CD8-positive, alpha-beta memory T cell (primary cell): ENCODE data around the gene CAMK2N1. TPM values are rescaled to one million over a fixed set of nuclear protein-coding genes. Genes with fewer than 3 reads are reported as not detected.

Experiments used
- CTCF ChIA-PET: fragments of 350-600 bp; sonication (Branson Sonifier 250); formaldehyde crosslinking; loops from one replicate; lab custom pipeline; 2021; ENCODE audit warnings: antibody characterized with exemption; lab: Charles Lee
- POLR2A ChIA-PET: fragments of 350-600 bp; sonication (Branson Sonifier 250); formaldehyde crosslinking; loops from one replicate; lab custom pipeline; 2021; ENCODE audit warnings: antibody characterized with exemption; lab: Charles Lee
- DNase-seq, 5 donors: peaks; one replicate each; pipeline versions ENCODE4 v3.0.0 to v3.0.0-alpha.2; 2020 to 2022; ENCODE audit warnings: mixed read lengths in 1 of 5
- H3K27ac ChIP-seq: one replicate; pipeline ENCODE4 v1.7.0; 2013; ENCODE audit warnings: low read depth, mild to moderate bottlenecking, low read length, moderate library complexity
- H3K27me3 ChIP-seq: 2 replicates; pipeline ENCODE4 v1.7.0; 2013; ENCODE audit warnings: low read length, mild to moderate bottlenecking; ENCODE audit not compliant: insufficient read depth, poor library complexity, severe bottlenecking
- H3K36me3 ChIP-seq: 2 replicates; pipeline ENCODE4 v1.7.0; 2013; ENCODE audit warnings: mild to moderate bottlenecking, low read length, moderate library complexity; ENCODE audit not compliant: insufficient read depth
- H3K4me1 ChIP-seq: 2 replicates; pipeline ENCODE4 v1.7.0; 2013; ENCODE audit warnings: mild to moderate bottlenecking, low read length, moderate library complexity; ENCODE audit not compliant: insufficient read depth
- H3K4me3 ChIP-seq: 2 replicates; pipeline ENCODE4 v1.7.0; 2013; ENCODE audit warnings: mild to moderate bottlenecking, low read length
- H3K9me3 ChIP-seq: 2 replicates; pipeline ENCODE4 v1.7.0; 2013; ENCODE audit warnings: mild to moderate bottlenecking, low read length
- H3K27ac Mint-ChIP-seq, 8 donors: one replicate each; pipeline ENCODE4 v1.8.0; 2020 to 2021; ENCODE audit warnings: mixed read lengths in 8 of 8, mild to moderate bottlenecking in 6 of 8, inconsistent platforms in 3 of 8, moderate library complexity in 3 of 8
- H3K27me3 Mint-ChIP-seq, 2 donors: one replicate each; pipeline ENCODE4 v1.8.0; 2020 to 2021; ENCODE audit warnings: mixed read lengths in 2 of 2, mild to moderate bottlenecking in 1 of 2, moderate library complexity in 1 of 2
- H3K36me3 Mint-ChIP-seq, 3 donors: one replicate each; pipeline ENCODE4 v1.8.0; 2020 to 2021; ENCODE audit warnings: mixed read lengths in 3 of 3, inconsistent platforms in 1 of 3, mild to moderate bottlenecking in 1 of 3
- H3K4me1 Mint-ChIP-seq, 3 donors: one replicate each; pipeline ENCODE4 v1.8.0; 2020 to 2021; ENCODE audit warnings: mixed read lengths in 3 of 3, inconsistent platforms in 1 of 3, mild to moderate bottlenecking in 1 of 3
- H3K4me3 Mint-ChIP-seq, 7 donors: one replicate each; pipeline ENCODE4 v1.8.0; 2020 to 2021; ENCODE audit warnings: mixed read lengths in 7 of 7, mild to moderate bottlenecking in 6 of 7, moderate library complexity in 4 of 7, inconsistent platforms in 2 of 7
- H3K9me3 Mint-ChIP-seq, 5 donors: one replicate each; pipeline ENCODE4 v1.8.0; 2020 to 2022; ENCODE audit warnings: mixed read lengths in 5 of 5, mild to moderate bottlenecking in 3 of 5, moderate library complexity in 2 of 5, inconsistent platforms in 1 of 5
- polyA plus RNA-seq: library from polyadenylated mRNA; unstranded; fragments of 300-500 nt; fragmentation: Illumina TruSeq; gene quantifications from one replicate; pipeline ENCODE4 v1.2.3, GENCODE V29; 2021
- total RNA-seq, 2 experiments: library from RNA; stranded (reverse); gene quantifications; one replicate each; pipeline ENCODE4 v1.2.3, GENCODE V29; 2021

CAMK2N1 gene
- total and polyA plus RNA-seq, 3 experiments from 2014 or later: 1.7 to 2.8 (median 2.8) TPM

DNA sequence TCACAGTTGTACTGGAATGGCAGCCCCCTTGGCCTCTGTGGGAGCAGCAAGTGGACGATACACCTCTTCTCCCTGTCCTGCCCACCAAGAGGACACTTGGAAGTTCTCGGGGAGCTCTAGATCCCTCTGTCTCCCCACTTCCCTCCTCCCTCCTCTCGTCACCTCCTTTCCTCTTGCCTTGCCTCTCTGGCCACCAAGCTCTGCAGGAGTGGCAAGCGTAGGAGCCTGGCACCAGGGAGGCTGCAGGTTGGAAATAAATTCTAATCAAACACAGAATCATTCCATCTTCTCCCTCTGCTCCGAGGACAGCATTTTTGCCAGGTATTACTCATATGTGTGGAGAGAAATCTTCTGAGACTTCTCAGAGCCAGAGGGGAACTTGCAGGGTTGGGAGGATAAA is 20.8 kb downstream of the CAMK2N1 start:
- no peak overlapping the region for H3K27ac Mint-ChIP-seq
- H3K4me3 ChIP-seq: no peak overlapping the region

DNA sequence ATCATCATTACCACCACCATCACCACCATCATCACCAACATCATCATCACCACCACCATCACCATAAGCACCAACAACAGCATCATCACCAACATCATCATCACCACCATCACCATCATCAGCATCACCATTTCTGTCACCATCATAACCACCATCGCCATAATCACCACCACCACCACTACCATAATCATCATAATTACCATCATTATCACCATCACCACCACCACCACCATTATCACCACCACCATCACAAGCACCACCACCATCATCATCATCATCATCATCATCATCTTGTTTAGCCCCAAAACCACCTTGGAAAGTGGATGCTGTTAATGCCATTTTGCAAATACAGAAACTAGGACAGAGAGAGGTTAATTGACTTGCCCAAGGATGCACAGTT is 22.5 kb downstream of the CAMK2N1 start:
- no peak overlapping the region for H3K4me3 Mint-ChIP-seq
- peaks cover 0 to 2% (median 0%) of the 10 kb centered on the region in 5 donors for H3K9me3 Mint-ChIP-seq
- peaks cover 17% of the 10 kb centered on the region for H3K27me3 ChIP-seq
- H3K4me1 ChIP-seq: no peaks in the 10 kb centered on the region
- no peaks in the 10 kb centered on the region for H3K36me3 ChIP-seq
- CTCF ChIA-PET: no interaction called here
- no peak for DNase-seq
- no peak overlapping the region for H3K27ac ChIP-seq
- no peak overlapping the region for H3K4me3 ChIP-seq
- H3K27me3 Mint-ChIP-seq: peaks cover 20 to 48% of the 10 kb centered on the region in 2 donors
- no peak overlapping the region for H3K27ac Mint-ChIP-seq
- POLR2A ChIA-PET: no interaction called here
- peaks cover 0 to 2% (median 0%) of the 10 kb centered on the region in 3 donors for H3K36me3 Mint-ChIP-seq
- no peaks in the 10 kb centered on the region for H3K4me1 Mint-ChIP-seq
- H3K9me3 ChIP-seq: no peaks in the 10 kb centered on the region

More for the DNA sequence above, 20.8 kb downstream of the CAMK2N1 start:
- Histone ChIP-seq H3K36me3 (no peaks in the 10 kb centered on the region), H3K27ac (no peak overlapping the region), H3K9me3 (no peaks in the 10 kb centered on the region), H3K27me3 (peaks cover 17% of the 10 kb centered on the region), H3K4me1 (no peaks in the 10 kb centered on the region)
- Mint-ChIP-seq H3K27me3 (peaks cover 20 to 46% of the 10 kb centered on the region in 2 donors), H3K36me3 (peaks cover 0 to 2% (median 0%) of the 10 kb centered on the region in 3 donors), H3K9me3 (peaks cover 0 to 2% (median 0%) of the 10 kb centered on the region in 5 donors), H3K4me1 (no peaks in the 10 kb centered on the region), H3K4me3 (no peak overlapping the region)
- POLR2A ChIA-PET: interaction anchor here (0.5 kb wide), 1 partner anchor 1531 kb away, joined by 4 read pairs; no protein-coding TSS in a partner anchor
- no peak for DNase-seq
- CTCF ChIA-PET: interaction anchor here (1.8 kb wide), 1 partner anchor 29 kb away, joined by 4 read pairs; no protein-coding TSS in a partner anchor

DNA sequence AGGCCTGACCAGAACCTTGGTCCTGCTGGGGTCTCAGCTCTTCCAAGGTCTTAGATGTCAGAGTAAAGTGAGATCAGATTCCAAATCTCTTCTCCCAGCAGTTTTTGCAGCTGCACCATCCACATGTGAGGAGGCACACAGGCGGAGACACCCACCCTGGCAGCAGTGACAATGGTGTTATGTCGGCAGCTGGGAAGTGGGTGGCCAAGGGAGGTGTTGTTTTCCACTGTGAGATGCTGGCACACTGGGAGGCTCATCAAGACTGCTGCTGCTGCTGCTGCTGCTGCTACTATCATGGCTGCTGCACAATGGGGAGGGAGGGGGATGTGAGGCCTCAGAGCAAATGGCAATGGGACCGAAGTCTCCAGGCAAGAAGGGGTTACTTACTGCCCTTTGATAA is 23.6 kb downstream of the CAMK2N1 start:
- Mint-ChIP-seq H3K9me3 (peaks cover 0 to 2% (median 0%) of the 10 kb centered on the region in 5 donors), H3K27me3 (peaks cover 15 to 44% of the 10 kb centered on the region in 2 donors), H3K36me3 (peaks cover 0 to 2% (median 0%) of the 10 kb centered on the region in 3 donors), H3K27ac (no peak overlapping the region), H3K4me1 (no peaks in the 10 kb centered on the region), H3K4me3 (no peak overlapping the region)
- H3K27ac ChIP-seq: no peak overlapping the region
- peak in 1 of 5 donors; percentile 18 for DNase-seq
- no peaks in the 10 kb centered on the region for H3K4me1 ChIP-seq
- H3K36me3 ChIP-seq: no peaks in the 10 kb centered on the region
- ChIA-PET POLR2A (no interaction called here), CTCF (interaction anchor here (0.7 kb wide), 1 partner anchor 250 kb away, joined by 3 read pairs; no protein-coding TSS in a partner anchor)
- no peak overlapping the region for H3K4me3 ChIP-seq
- H3K9me3 ChIP-seq: no peaks in the 10 kb centered on the region
- peaks cover 11% of the 10 kb centered on the region for H3K27me3 ChIP-seq

GRCh38 chr1:20458717-20459116 is 27.3 kb downstream of the CAMK2N1 start:
- POLR2A ChIA-PET: no interaction called here
- Mint-ChIP-seq H3K4me3 (no peak overlapping the region), H3K27ac (no peak overlapping the region)

GRCh38 chr1:20454004-20454403 is 32.0 kb downstream of the CAMK2N1 start:
- Mint-ChIP-seq H3K27me3 (peaks cover 16 to 40% of the 10 kb centered on the region in 2 donors), H3K4me1 (no peaks in the 10 kb centered on the region), H3K27ac (no peak overlapping the region), H3K4me3 (no peak overlapping the region), H3K36me3 (no peaks in the 10 kb centered on the region), H3K9me3 (no peaks in the 10 kb centered on the region)
- Histone ChIP-seq H3K9me3 (no peaks in the 10 kb centered on the region), H3K27me3 (no peaks in the 10 kb centered on the region), H3K27ac (no peak overlapping the region), H3K36me3 (no peaks in the 10 kb centered on the region), H3K4me3 (no peak overlapping the region), H3K4me1 (no peaks in the 10 kb centered on the region)
- DNase-seq: no peak
- CTCF ChIA-PET: no interaction called here
- POLR2A ChIA-PET: no interaction called here

More at GRCh38 chr1:20458717-20459116, 27.3 kb downstream of the CAMK2N1 start:
- H3K4me3 ChIP-seq: no peak overlapping the region
- H3K36me3 ChIP-seq: no peaks in the 10 kb centered on the region
- peaks cover 8% of the 10 kb centered on the region for H3K27me3 ChIP-seq
- H3K9me3 ChIP-seq: no peaks in the 10 kb centered on the region
- H3K27me3 Mint-ChIP-seq: peaks cover 12 to 34% of the 10 kb centered on the region in 2 donors
- H3K4me1 ChIP-seq: no peaks in the 10 kb centered on the region
- DNase-seq: no peak
- CTCF ChIA-PET: no interaction called here
- H3K36me3 Mint-ChIP-seq: peaks cover 0 to 2% (median 0%) of the 10 kb centered on the region in 3 donors
- H3K9me3 Mint-ChIP-seq: peaks cover 0 to 2% (median 0%) of the 10 kb centered on the region in 5 donors
- no peak overlapping the region for H3K27ac ChIP-seq
- no peaks in the 10 kb centered on the region for H3K4me1 Mint-ChIP-seq

DNA sequence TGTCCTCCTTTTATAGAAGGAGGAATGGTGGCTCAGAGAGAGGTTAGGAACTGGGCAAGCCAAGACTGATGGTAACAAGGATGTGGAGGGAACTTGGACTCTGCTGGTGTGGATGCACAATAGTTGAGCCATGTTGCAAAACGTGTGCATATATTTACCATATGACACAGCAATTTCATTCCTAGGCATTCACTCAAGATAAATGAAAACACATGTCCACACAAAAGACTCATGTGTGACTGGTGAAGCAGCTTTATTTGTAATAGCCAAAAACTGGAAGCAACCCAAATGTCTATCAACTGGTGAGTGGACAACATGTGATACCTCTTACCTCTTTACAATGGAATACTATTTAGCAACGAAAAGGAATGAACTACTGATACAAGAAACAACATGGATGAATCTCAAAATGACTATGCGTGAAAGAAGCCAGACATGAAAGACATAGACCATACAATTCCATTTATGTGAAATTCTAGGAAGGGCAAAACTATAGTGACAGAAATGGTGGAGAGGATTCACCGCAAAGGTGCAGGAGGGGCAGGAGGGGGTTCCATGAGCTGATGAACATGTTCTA is 36.2 kb downstream of the CAMK2N1 start:
- H3K4me3 Mint-ChIP-seq: no peak overlapping the region
- DNase-seq: no peak
- Histone ChIP-seq H3K9me3 (no peaks in the 10 kb centered on the region), H3K27me3 (no peaks in the 10 kb centered on the region), H3K4me1 (no peaks in the 10 kb centered on the region), H3K36me3 (no peaks in the 10 kb centered on the region), H3K27ac (no peak overlapping the region), H3K4me3 (no peak overlapping the region)
- no peak overlapping the region for H3K27ac Mint-ChIP-seq
- H3K36me3 Mint-ChIP-seq: no peaks in the 10 kb centered on the region
- POLR2A ChIA-PET: no interaction called here
- no peaks in the 10 kb centered on the region for H3K4me1 Mint-ChIP-seq
- CTCF ChIA-PET: no interaction called here
- H3K9me3 Mint-ChIP-seq: no peaks in the 10 kb centered on the region
- H3K27me3 Mint-ChIP-seq: peaks cover 8 to 28% of the 10 kb centered on the region in 2 donors

- ChIA-PET POLR2A (no interaction called here), CTCF (no interaction called here)
- H3K4me3 ChIP-seq: no peak overlapping the region
- no peaks in the 10 kb centered on the region for H3K9me3 ChIP-seq
- no peaks in the 10 kb centered on the region for H3K36me3 Mint-ChIP-seq
- H3K27ac ChIP-seq: no peak overlapping the region
- no peak overlapping the region for H3K27ac Mint-ChIP-seq
- peaks cover 8 to 28% of the 10 kb centered on the region in 2 donors for H3K27me3 Mint-ChIP-seq
- no peaks in the 10 kb centered on the region for H3K4me1 ChIP-seq
- no peaks in the 10 kb centered on the region for H3K36me3 ChIP-seq
- DNase-seq: no peak
- no peaks in the 10 kb centered on the region for H3K9me3 Mint-ChIP-seq
- H3K27me3 ChIP-seq: no peaks in the 10 kb centered on the region
- no peaks in the 10 kb centered on the region for H3K4me1 Mint-ChIP-seq
- no peak overlapping the region for H3K4me3 Mint-ChIP-seq
Observed at GRCh38 chr1:20448671-20449071, 37.3 kb downstream of the CAMK2N1 start.

- Histone ChIP-seq H3K27ac (no peak overlapping the region), H3K9me3 (no peaks in the 10 kb centered on the region), H3K4me3 (no peak overlapping the region), H3K4me1 (no peaks in the 10 kb centered on the region), H3K27me3 (no peaks in the 10 kb centered on the region), H3K36me3 (no peaks in the 10 kb centered on the region)
- peaks cover 8 to 28% of the 10 kb centered on the region in 2 donors for H3K27me3 Mint-ChIP-seq
- no peaks in the 10 kb centered on the region for H3K36me3 Mint-ChIP-seq
- ChIA-PET POLR2A (no interaction called here), CTCF (no interaction called here)
- no peak for DNase-seq
- H3K4me1 Mint-ChIP-seq: no peaks in the 10 kb centered on the region
- H3K9me3 Mint-ChIP-seq: no peaks in the 10 kb centered on the region
- H3K27ac Mint-ChIP-seq: no peak overlapping the region
- no peak overlapping the region for H3K4me3 Mint-ChIP-seq
Observed at GRCh38 chr1:20447794-20448193, 38.2 kb downstream of the CAMK2N1 start.
